K562 (cell line): ENCODE measurements around the gene KCNQ4. TPM values are rescaled to one million over a fixed set of nuclear protein-coding genes. Genes with fewer than 3 reads are reported as not detected.

ENCODE experiments used
- ATAC-seq: fragments of 200-7000 bp; cut with Tn5 transposase; 3 replicates; pipeline ENCODE4 v1.9.1; 2020; ENCODE audit warnings: moderate library complexity
- BruUV-seq: library from RNA; stranded (reverse); fragments of 400-500 nt; replicated peaks from 2 replicates; lab custom pipeline; 2021; lab: Mats Ljungman, UMichigan
- CTCF ChIA-PET: fragments of 300-600 bp; formaldehyde crosslinking; extraction: SDS; loops from one replicate; lab custom pipeline; 2021; ENCODE audit warnings: low intra/inter-chr PET ratio; lab: Yijun Ruan, JAX
- POLR2A ChIA-PET: fragments of 300-600, 350-650 bp; sonication (Branson Sonifier 250); formaldehyde crosslinking; extraction: SDS; loops from one replicate; lab custom pipeline; 2021; ENCODE audit warnings: antibody characterized with exemption, inconsistent platforms; lab: Yijun Ruan, JAX
- DNase-seq, 4 experiments: peaks; one replicate each; pipeline versions ENCODE4 v3.0.0 to v3.0.0-alpha.2; 2011 to 2018; ENCODE audit warnings: low spot score in 3 of 4, mixed read lengths in 3 of 4; ENCODE audit errors: extremely low read depth in 1 of 4
- FAIRE-seq: peaks from 2 replicates; lab custom pipeline; 2011; peaks lifted over from hg19 to GRCh38; lab: Jason Lieb, UNC
- H2AFZ ChIP-seq: 2 replicates; pipeline ENCODE4 v1.6.0; 2011; ENCODE audit warnings: low read depth, low read length, control low read depth, inconsistent platforms
- H3K27ac ChIP-seq: fragments of 200-600 bp; 3 replicates; pipeline ENCODE4 v1.8.0; 2011; ENCODE audit warnings: low read depth, mild to moderate bottlenecking, control low read depth, inconsistent platforms, low read length, moderate library complexity, mixed read lengths; ENCODE audit errors: extremely low read depth
- H3K27me3 ChIP-seq, 2 experiments: fragments of 300-600 bp in 1 of 2; 2 replicates in 1 of 2; 3 replicates in 1 of 2; pipeline versions ENCODE4 v1.6.0 to v1.8.0; 2011; ENCODE audit warnings: inconsistent platforms in 2 of 2, low read length in 2 of 2, mild to moderate bottlenecking in 1 of 2, mixed read lengths in 1 of 2, moderate library complexity in 1 of 2; ENCODE audit not compliant: control insufficient read depth in 2 of 2, insufficient read depth in 2 of 2
- H3K36me3 ChIP-seq: fragments of 300-600 bp; 3 replicates; pipeline ENCODE4 v1.8.0; 2011; ENCODE audit warnings: mild to moderate bottlenecking, low read length, inconsistent platforms; ENCODE audit not compliant: control insufficient read depth, insufficient read depth
- H3K4me1 ChIP-seq, 2 experiments: fragments of 200-600 bp in 1 of 2; replicated peaks in 1 of 2; 2 replicates in 1 of 2; 3 replicates in 1 of 2; pipeline versions ENCODE4 v1.5.1 to v1.8.0; 2011; ENCODE audit warnings: inconsistent platforms in 2 of 2, low read length in 2 of 2, mild to moderate bottlenecking in 1 of 2, mixed read lengths in 1 of 2, moderate library complexity in 1 of 2; ENCODE audit not compliant: control insufficient read depth in 2 of 2, insufficient read depth in 2 of 2
- H3K4me2 ChIP-seq: 2 replicates; pipeline ENCODE4 v1.6.1; 2011; ENCODE audit warnings: low read length, control low read depth, inconsistent platforms, mixed read lengths; ENCODE audit not compliant: insufficient read depth
- H3K4me3 ChIP-seq: fragments of 200-600 bp; sonication (generic), shearing (Covaris generic); 2 replicates; pipeline ENCODE4 v1.5.1; 2016; ENCODE audit warnings: control low read depth, inconsistent platforms
- H3K79me2 ChIP-seq: fragments of 200-600 bp; 3 replicates; pipeline ENCODE4 v1.8.0; 2011; ENCODE audit warnings: low read length, inconsistent platforms; ENCODE audit not compliant: control insufficient read depth, insufficient read depth
- H3K9ac ChIP-seq, 2 experiments: 2 replicates each; pipeline versions ENCODE4 v1.6.0 to v1.6.1; 2011; ENCODE audit warnings: low read depth in 2 of 2, low read length in 2 of 2, control low read depth in 1 of 2, inconsistent platforms in 1 of 2, mild to moderate bottlenecking in 1 of 2, mixed read lengths in 1 of 2; ENCODE audit not compliant: insufficient read depth in 1 of 2
- H3K9me1 ChIP-seq: one replicate; pipeline ENCODE4 v1.6.0; 2011; ENCODE audit warnings: inconsistent platforms, mild to moderate bottlenecking, low read length, moderate library complexity; ENCODE audit not compliant: control insufficient read depth, insufficient read depth
- H3K9me3 ChIP-seq: replicated peaks from 2 replicates; pipeline ENCODE4 v1.5.1; 2011; ENCODE audit warnings: low read depth, low read length, inconsistent platforms; ENCODE audit not compliant: control insufficient read depth, insufficient read depth
- H4K20me1 ChIP-seq: replicated peaks from 2 replicates; pipeline ENCODE4 v1.6.1; 2011; ENCODE audit warnings: low read length, inconsistent platforms, mixed read lengths; ENCODE audit not compliant: control insufficient read depth, insufficient read depth
- MAFK ChIP-seq: IDR thresholded peaks from 2 replicates; pipeline ENCODE4 v1.6.1; 2011; ENCODE audit warnings: low read length, improper control_type of control experiment
- USF1 ChIP-seq: sonication (generic); formaldehyde crosslinking; IDR thresholded peaks from 2 replicates; pipeline ENCODE4 v1.9.0; 2022; ENCODE audit warnings: mild to moderate bottlenecking, missing genetic modification reagents
- ZNF274 ChIP-seq: IDR thresholded peaks from 2 replicates; pipeline ENCODE4 v1.6.1; 2011; ENCODE audit warnings: low read depth, mild to moderate bottlenecking, low read length, moderate library complexity, borderline replicate concordance
- WGBS: fragments of 100-300 bp; shearing (Covaris generic); methylation state at CpG from one replicate; pipeline ENCODE4 v1.1.6; 2016; ENCODE audit warnings: low coverage, mixed read lengths; ENCODE audit not compliant: insufficient coverage; ENCODE audit errors: missing lambda C conversion rate; 5-methylcytosine and 5-hydroxymethylcytosine counted together
- in situ Hi-C: fragments of 300-500 bp; cut with MboI; formaldehyde crosslinking; loops from 4 replicates; pipeline ENCODE4 v1.15.0; 2018; ENCODE audit warnings: inconsistent platforms, mixed read lengths
- intact Hi-C: fragments of 100-400 bp; cut with micrococcal nuclease; formaldehyde crosslinking; loops from 2 replicates; pipeline ENCODE4 v1.14.2; 2022
- polyA plus RNA-seq, 8 experiments: library from polyadenylated mRNA; depleted of rRNA in 4 of 8; stranded (reverse) in 5 of 8; unstranded in 3 of 8; fragments of >200 nt; fragmentation: Nextera tagmentation in 2 of 8; fragmentation: Illumina TruSeq in 1 of 8; extraction: Ambion mirVana in 2 of 8; extraction: Trizol in 1 of 8; gene quantifications; 2 replicates each; pipeline versions ENCODE4 v1.2.1 to v1.2.3, GENCODE V29; 2011 to 2014; ENCODE audit warnings: inconsistent platforms in 1 of 8, missing spikeins in 1 of 8
- total RNA-seq, 7 experiments: library from RNA; depleted of rRNA in 6 of 7; stranded (reverse); fragments of >200 nt in 6 of 7; fragmentation: Illumina TruSeq in 2 of 7; extraction: Trizol in 2 of 7; gene quantifications; 2 replicates each; pipeline versions ENCODE4 v1.2.1 to v1.2.3, GENCODE V29; 2011 to 2021; ENCODE audit warnings: low replicate concordance in 1 of 7
- TF ChIP-seq, protein P1 (sequence below), 2 experiments: fragments of 450-650 bp in 1 of 2; IDR thresholded peaks; 2 replicates each; pipeline ENCODE4 v1.6.1; 2011 to 2017; ENCODE audit warnings: low read depth in 2 of 2, antibody characterized with exemption in 1 of 2, borderline replicate concordance in 1 of 2, low read length in 1 of 2, mild to moderate bottlenecking in 1 of 2, mixed read lengths in 1 of 2; ENCODE audit not compliant: control insufficient read depth in 1 of 2

KCNQ4 gene
- total and polyA plus RNA-seq, 9 of the 15 experiments (the other 6 are each of a cell fraction or from before 2014, with no cell fraction given): 0.07 to 4.1 (median 0.79) TPM

DNA sequence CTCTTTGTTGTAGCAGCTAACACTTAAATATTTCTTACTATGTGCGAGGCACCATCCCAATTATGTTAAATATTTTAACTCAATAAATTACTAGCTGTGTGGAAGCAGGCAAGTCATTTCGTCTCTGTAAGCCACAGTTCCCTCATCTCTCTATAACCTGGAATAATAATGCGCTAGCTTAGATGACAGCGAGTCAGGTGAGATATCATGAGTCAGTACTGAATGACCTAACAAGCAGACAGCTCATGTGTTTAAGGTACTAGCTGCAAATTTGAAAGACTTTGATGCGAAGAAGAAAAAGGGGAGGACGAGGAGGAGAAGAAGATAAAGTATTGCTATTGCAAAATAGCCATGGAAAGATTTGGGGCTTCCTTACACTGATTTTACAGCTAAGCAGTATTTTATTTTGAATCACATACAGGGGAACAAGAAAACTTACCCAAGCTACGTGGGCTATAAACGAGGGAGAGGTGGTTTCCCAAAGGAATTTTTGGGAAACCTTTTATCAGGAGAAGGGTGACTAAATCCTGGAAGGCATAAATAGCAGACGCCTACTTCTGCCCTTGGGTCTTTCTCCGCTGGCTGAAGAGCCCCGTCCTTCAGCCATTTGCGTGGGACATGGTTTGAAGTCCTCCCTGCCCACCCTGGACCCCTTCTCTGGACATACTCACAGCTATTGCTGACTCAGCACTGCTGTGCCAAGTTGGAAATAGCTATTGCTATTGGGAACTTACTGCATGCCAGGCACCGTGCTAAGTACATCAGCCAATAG is 69.7 kb downstream of the KCNQ4 start (continued):
- TF ChIP-seq MAFK: peak; percentile 97
- TF ChIP-seq ZNF274: no peak
- TF ChIP-seq, protein P1, sequence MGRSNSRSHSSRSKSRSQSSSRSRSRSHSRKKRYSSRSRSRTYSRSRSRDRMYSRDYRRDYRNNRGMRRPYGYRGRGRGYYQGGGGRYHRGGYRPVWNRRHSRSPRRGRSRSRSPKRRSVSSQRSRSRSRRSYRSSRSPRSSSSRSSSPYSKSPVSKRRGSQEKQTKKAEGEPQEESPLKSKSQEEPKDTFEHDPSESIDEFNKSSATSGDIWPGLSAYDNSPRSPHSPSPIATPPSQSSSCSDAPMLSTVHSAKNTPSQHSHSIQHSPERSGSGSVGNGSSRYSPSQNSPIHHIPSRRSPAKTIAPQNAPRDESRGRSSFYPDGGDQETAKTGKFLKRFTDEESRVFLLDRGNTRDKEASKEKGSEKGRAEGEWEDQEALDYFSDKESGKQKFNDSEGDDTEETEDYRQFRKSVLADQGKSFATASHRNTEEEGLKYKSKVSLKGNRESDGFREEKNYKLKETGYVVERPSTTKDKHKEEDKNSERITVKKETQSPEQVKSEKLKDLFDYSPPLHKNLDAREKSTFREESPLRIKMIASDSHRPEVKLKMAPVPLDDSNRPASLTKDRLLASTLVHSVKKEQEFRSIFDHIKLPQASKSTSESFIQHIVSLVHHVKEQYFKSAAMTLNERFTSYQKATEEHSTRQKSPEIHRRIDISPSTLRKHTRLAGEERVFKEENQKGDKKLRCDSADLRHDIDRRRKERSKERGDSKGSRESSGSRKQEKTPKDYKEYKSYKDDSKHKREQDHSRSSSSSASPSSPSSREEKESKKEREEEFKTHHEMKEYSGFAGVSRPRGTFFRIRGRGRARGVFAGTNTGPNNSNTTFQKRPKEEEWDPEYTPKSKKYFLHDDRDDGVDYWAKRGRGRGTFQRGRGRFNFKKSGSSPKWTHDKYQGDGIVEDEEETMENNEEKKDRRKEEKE (IDR thresholded peaks at IDR 0.05; ENCODE audit: borderline replicate concordance in 1 of 2, control insufficient read depth in 1 of 2, low read depth in 2 of 2, low read length in 1 of 2): no peak

DNA sequence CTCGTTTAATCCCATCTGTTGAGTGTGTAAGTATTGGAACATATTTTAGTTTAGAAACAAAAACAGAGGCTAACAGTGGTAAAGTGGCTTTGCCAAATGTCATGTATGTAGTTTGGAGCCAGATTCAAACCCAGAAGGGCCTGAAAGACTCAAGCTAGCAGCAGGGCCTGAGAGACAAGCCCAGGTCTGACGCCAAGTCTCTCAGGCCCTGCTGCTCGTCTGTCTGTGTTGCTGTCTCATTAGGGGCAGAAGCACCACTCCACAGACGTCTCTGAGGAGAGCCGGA is 70.2 kb downstream of the KCNQ4 start:
- no peaks in the 10 kb centered on the region for H3K9me3 ChIP-seq
- no peak overlapping the region for H2AFZ ChIP-seq
- no TSS peak for BruUV-seq
- no peak for DNase-seq
- CTCF ChIA-PET: no interaction called here
- no peaks in the 10 kb centered on the region; a peak in 1 of 5 replicates for H3K27me3 ChIP-seq
- no peaks in the 10 kb centered on the region for H3K9me1 ChIP-seq
- H3K4me3 ChIP-seq: no peak overlapping the region
- H3K4me1 ChIP-seq: peaks cover 2 to 4% of the 10 kb centered on the region in 2 experiments; a peak in 3 of 5 replicates
- H3K27ac ChIP-seq: no peak overlapping the region
- FAIRE-seq: no peak
- 35% methylated on average over 5 of the region's 5 CpGs for WGBS
- ATAC-seq: no peak
- in situ Hi-C loops (no loop called here), intact Hi-C loops (loop anchor here (5.0 kb wide), 1 partner anchor 222 kb away; no protein-coding TSS in a partner anchor)
- H3K9ac ChIP-seq: peak overlapping the region in 1 of 2 experiments; percentile 18; a peak in 1 of 4 replicates
- H3K36me3 ChIP-seq: no peaks in the 10 kb centered on the region
- TF ChIP-seq USF1 (CRISPR knock-in tag): no peak
- POLR2A ChIA-PET: interaction anchor here (0.5 to 2.1 kb wide), 4 partner anchors 9 to 95 kb away, joined by 3 to 9 read pairs (median 4); partner anchors contain the start of gene CITED4
- H4K20me1 ChIP-seq: no peaks in the 10 kb centered on the region
- no peak overlapping the region for H3K4me2 ChIP-seq
- no peaks in the 10 kb centered on the region for H3K79me2 ChIP-seq
